Panc1 (cell line): ENCODE results near the gene SPACA7.

Experiments
- CTCF ChIP-seq: fragments of 450-650 bp; IDR thresholded peaks from 2 replicates; pipeline ENCODE4 v1.5.1; 2017; ENCODE audit warnings: mild to moderate bottlenecking
- POLR2AphosphoS5 ChIP-seq: IDR thresholded peaks from 2 replicates; pipeline ENCODE4 v1.6.1; 2012; ENCODE audit warnings: mild to moderate bottlenecking, low read depth, low read length, moderate library complexity

GRCh38 chr13:112362021-112362420, 14.1 kb upstream of the SPACA7 start:
- no peak for TF ChIP-seq CTCF
- TF ChIP-seq POLR2AphosphoS5, result no peak
